AG04450 (cell line): ENCODE data around the gene KLHL34. TPM values are rescaled to one million over a fixed set of nuclear protein-coding genes. Genes with fewer than 3 reads are reported as not detected.

Experiments
- CTCF ChIA-PET: fragments of 300-600, 350-600 bp; formaldehyde crosslinking; extraction: SDS; loops from one replicate; lab custom pipeline; 2022; ENCODE audit warnings: antibody characterized with exemption, inconsistent platforms; lab: Charles Lee
- POLR2A ChIA-PET: fragments of 350-600 bp; formaldehyde crosslinking; extraction: SDS; loops from one replicate; lab custom pipeline; 2021; ENCODE audit warnings: antibody characterized with exemption, inconsistent platforms; lab: Yijun Ruan, JAX
- DNase-seq: peaks from one replicate; pipeline ENCODE4 v3.0.0-alpha.2; 2011; ENCODE audit warnings: low read depth, low spot score
- H3K27ac ChIP-seq: one replicate; pipeline ENCODE4 v1.5.1; 2012; ENCODE audit warnings: low read depth, low read length, control low read depth
- H3K27me3 ChIP-seq: one replicate; pipeline ENCODE4 v1.6.0; 2012; ENCODE audit warnings: low read length; ENCODE audit not compliant: control insufficient read depth, insufficient read depth
- H3K4me3 ChIP-seq: 2 replicates; pipeline ENCODE4 v1.5.1; 2011; ENCODE audit warnings: mild to moderate bottlenecking, low read depth, low read length, control low read depth
- H3K9me3 ChIP-seq: 2 replicates; pipeline ENCODE4 v1.5.1; 2012; ENCODE audit warnings: low read length; ENCODE audit not compliant: control insufficient read depth, insufficient read depth
- CTCF ChIP-seq: IDR thresholded peaks from 2 replicates; pipeline ENCODE4 v1.5.1; 2011; ENCODE audit warnings: low read depth, low read length, control low read depth, inconsistent platforms
- polyA plus RNA-seq: library from polyadenylated mRNA; depleted of rRNA; stranded (reverse); fragments of >200 nt; gene quantifications from 2 replicates; pipeline ENCODE4 v1.2.3, GENCODE V29; 2011

The KLHL34 gene
- polyA plus RNA-seq, 1 experiment: not detected

GRCh38 chrX:21699136-21699535 is 41.0 kb upstream of the KLHL34 start:
- no peak for TF ChIP-seq CTCF
- Histone ChIP-seq H3K27me3 (no peaks in the 10 kb centered on the region), H3K9me3 (no peaks in the 10 kb centered on the region), H3K4me3 (no peak overlapping the region), H3K27ac (no peak overlapping the region)
- DNase-seq: no peak
- ChIA-PET POLR2A (no interaction called here), CTCF (no interaction called here)

GRCh38 chrX:21698272-21698671 is 40.1 kb upstream of the KLHL34 start:
- no peak for TF ChIP-seq CTCF
- no peaks in the 10 kb centered on the region for H3K27me3 ChIP-seq
- DNase-seq: no peak
- POLR2A ChIA-PET: no interaction called here
- H3K9me3 ChIP-seq: no peaks in the 10 kb centered on the region
- H3K4me3 ChIP-seq: no peak overlapping the region
- CTCF ChIA-PET: no interaction called here
- H3K27ac ChIP-seq: no peak overlapping the region

- DNase-seq: no peak
These were observed 33.4 kb upstream of the KLHL34 start for GRCh38 chrX:21691512-21692018.

GRCh38 chrX:21683941-21684340 is 25.8 kb upstream of the KLHL34 start:
- DNase-seq: peak; percentile 21

More at GRCh38 chrX:21691512-21692018, 33.4 kb upstream of the KLHL34 start:
- H3K27ac ChIP-seq: no peak overlapping the region
- H3K27me3 ChIP-seq: no peaks in the 10 kb centered on the region
- H3K4me3 ChIP-seq: no peak overlapping the region
- no peaks in the 10 kb centered on the region for H3K9me3 ChIP-seq
- POLR2A ChIA-PET: no interaction called here
- no peak for TF ChIP-seq CTCF
- CTCF ChIA-PET: no interaction called here

More at GRCh38 chrX:21683941-21684340, 25.8 kb upstream of the KLHL34 start:
- TF ChIP-seq CTCF: no peak
- no peaks in the 10 kb centered on the region for H3K9me3 ChIP-seq
- POLR2A ChIA-PET: no interaction called here
- CTCF ChIA-PET: no interaction called here
- no peaks in the 10 kb centered on the region for H3K27me3 ChIP-seq
- H3K4me3 ChIP-seq: no peak overlapping the region
- H3K27ac ChIP-seq: no peak overlapping the region
